ENCODE results near the gene VPS36.

DNA sequence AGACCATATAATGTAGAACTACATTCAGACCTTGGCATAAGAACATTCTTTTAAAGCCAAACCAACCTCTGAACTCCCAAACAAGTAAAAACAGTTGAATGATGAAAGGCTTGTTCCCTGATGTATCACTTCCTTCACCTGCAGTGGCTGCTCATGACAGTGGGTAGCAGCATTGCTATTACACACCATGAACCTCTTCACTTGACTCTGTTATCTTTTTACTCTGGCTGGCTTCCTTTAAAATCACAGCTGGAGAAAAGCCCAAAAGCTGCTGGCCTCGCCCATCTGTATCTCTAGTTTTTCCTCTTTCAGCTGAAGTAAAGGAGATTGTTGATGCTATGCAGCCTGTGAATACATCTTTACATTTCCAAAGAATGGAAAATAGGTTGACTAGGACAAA, 67.1 kb downstream of the VPS36 start:
- TF ChIP-seq, protein P1, sequence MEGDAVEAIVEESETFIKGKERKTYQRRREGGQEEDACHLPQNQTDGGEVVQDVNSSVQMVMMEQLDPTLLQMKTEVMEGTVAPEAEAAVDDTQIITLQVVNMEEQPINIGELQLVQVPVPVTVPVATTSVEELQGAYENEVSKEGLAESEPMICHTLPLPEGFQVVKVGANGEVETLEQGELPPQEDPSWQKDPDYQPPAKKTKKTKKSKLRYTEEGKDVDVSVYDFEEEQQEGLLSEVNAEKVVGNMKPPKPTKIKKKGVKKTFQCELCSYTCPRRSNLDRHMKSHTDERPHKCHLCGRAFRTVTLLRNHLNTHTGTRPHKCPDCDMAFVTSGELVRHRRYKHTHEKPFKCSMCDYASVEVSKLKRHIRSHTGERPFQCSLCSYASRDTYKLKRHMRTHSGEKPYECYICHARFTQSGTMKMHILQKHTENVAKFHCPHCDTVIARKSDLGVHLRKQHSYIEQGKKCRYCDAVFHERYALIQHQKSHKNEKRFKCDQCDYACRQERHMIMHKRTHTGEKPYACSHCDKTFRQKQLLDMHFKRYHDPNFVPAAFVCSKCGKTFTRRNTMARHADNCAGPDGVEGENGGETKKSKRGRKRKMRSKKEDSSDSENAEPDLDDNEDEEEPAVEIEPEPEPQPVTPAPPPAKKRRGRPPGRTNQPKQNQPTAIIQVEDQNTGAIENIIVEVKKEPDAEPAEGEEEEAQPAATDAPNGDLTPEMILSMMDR (IDR thresholded peaks at IDR 0.05 in 2 of 3, conservative IDR thresholded peaks at IDR 0.05 in 1 of 3; ENCODE audit: borderline replicate concordance in 1 of 3, insufficient read depth in 1 of 3, low read depth in 2 of 3, low read length in 2 of 3), result no peak
- TF ChIP-seq POLR2A (IDR thresholded peaks at IDR 0.05; ENCODE audit: borderline replicate concordance, extremely low read depth, insufficient read depth, insufficient read length) (no peak), CEBPB (IDR thresholded peaks at IDR 0.05; ENCODE audit: low read depth) (no peak), EZH2 (IDR thresholded peaks at IDR 0.05) (no peak), JUND (IDR thresholded peaks at IDR 0.05) (no peak), CBX3 (IDR thresholded peaks at IDR 0.05; ENCODE audit: low read depth) (no peak)
- TF ChIP-seq, protein P2, sequence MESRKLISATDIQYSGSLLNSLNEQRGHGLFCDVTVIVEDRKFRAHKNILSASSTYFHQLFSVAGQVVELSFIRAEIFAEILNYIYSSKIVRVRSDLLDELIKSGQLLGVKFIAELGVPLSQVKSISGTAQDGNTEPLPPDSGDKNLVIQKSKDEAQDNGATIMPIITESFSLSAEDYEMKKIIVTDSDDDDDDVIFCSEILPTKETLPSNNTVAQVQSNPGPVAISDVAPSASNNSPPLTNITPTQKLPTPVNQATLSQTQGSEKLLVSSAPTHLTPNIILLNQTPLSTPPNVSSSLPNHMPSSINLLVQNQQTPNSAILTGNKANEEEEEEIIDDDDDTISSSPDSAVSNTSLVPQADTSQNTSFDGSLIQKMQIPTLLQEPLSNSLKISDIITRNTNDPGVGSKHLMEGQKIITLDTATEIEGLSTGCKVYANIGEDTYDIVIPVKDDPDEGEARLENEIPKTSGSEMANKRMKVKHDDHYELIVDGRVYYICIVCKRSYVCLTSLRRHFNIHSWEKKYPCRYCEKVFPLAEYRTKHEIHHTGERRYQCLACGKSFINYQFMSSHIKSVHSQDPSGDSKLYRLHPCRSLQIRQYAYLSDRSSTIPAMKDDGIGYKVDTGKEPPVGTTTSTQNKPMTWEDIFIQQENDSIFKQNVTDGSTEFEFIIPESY (IDR thresholded peaks at IDR 0.05; ENCODE audit: extremely low read depth, insufficient replicate concordance, low read length), result no peak

Data from HCT116 (cell line).